ENCODE data around the gene TMCC3.

TMCC3 gene

GRCh38 chr12:94671917-94672316 is 21.6 kb upstream of the TMCC3 start:
- no peak for DNase-seq

- DNase-seq = no peak
Measured at GRCh38 chr12:94670898-94671297, 20.5 kb upstream of the TMCC3 start.

GRCh38 chr12:94670075-94670474 is 19.7 kb upstream of the TMCC3 start:
- no peak for DNase-seq

- no peak for DNase-seq
Measured at GRCh38 chr12:94667031-94667540, 16.7 kb upstream of the TMCC3 start.

- no peak for DNase-seq
Measured at GRCh38 chr12:94666158-94666557, 15.8 kb upstream of the TMCC3 start.

GRCh38 chr12:94663702-94664101 is 13.3 kb upstream of the TMCC3 start:
- no peak for DNase-seq

GRCh38 chr12:94663071-94663470 is 12.7 kb upstream of the TMCC3 start:
- no peak for DNase-seq

- DNase-seq = no peak
Measured at GRCh38 chr12:94660436-94660835, 10.1 kb upstream of the TMCC3 start.

- DNase-seq = no peak
Measured at GRCh38 chr12:94659346-94659930, 9.1 kb upstream of the TMCC3 start.

GRCh38 chr12:94658931-94659330 is 8.6 kb upstream of the TMCC3 start:
- no peak for DNase-seq

GRCh38 chr12:94656556-94656955 is 6.2 kb upstream of the TMCC3 start:
- DNase-seq = no peak

- peak; percentile 76 for DNase-seq
Measured at GRCh38 chr12:94649349-94650142, 811 bp downstream of the TMCC3 start.

GRCh38 chr12:94648578-94648977 is 1.8 kb downstream of the TMCC3 start:
- no peak for DNase-seq

GRCh38 chr12:94644141-94644979 is 6.0 kb downstream of the TMCC3 start:
- no peak for DNase-seq

- no peak for DNase-seq
Measured at GRCh38 chr12:94643606-94644005, 6.8 kb downstream of the TMCC3 start.

GRCh38 chr12:94641283-94641682 is 9.1 kb downstream of the TMCC3 start:
- no peak for DNase-seq

GRCh38 chr12:94640134-94640928 is 10.0 kb downstream of the TMCC3 start:
- DNase-seq = no peak

GRCh38 chr12:94638521-94638920 is 11.8 kb downstream of the TMCC3 start:
- no peak for DNase-seq

GRCh38 chr12:94637390-94638113 is 12.8 kb downstream of the TMCC3 start:
- no peak for DNase-seq

GRCh38 chr12:94636462-94637085 is 13.8 kb downstream of the TMCC3 start:
- DNase-seq = no peak

- no peak for DNase-seq
Measured at GRCh38 chr12:94634717-94635116, 15.6 kb downstream of the TMCC3 start.

- no peak for DNase-seq
Measured at GRCh38 chr12:94633401-94633800, 17.0 kb downstream of the TMCC3 start.

Measured in activated CD8-positive, alpha-beta memory T cell treated with anti-CD3 and anti-CD28 coated beads for 24 hours (primary cell).